ENCODE results near the gene MYF6.

GRCh38 chr12:80708975-80709328 is 1.5 kb downstream of the MYF6 start:
- TF ChIP-seq CTCF (IDR thresholded peaks at IDR 0.05; ENCODE audit: insufficient read depth, low read length, poor library complexity, severe bottlenecking): no peak
- TF ChIP-seq EZH2phosphoT487 (conservative IDR thresholded peaks at IDR 0.05; ENCODE audit: low read length): no peak
